ENCODE measurements around the gene FSTL4.
"Not testable (repeated sequence)": the region's sequence is repeated elsewhere in the genome, so short reads cannot be mapped to it uniquely, and the experiment has no call there.

DNA sequence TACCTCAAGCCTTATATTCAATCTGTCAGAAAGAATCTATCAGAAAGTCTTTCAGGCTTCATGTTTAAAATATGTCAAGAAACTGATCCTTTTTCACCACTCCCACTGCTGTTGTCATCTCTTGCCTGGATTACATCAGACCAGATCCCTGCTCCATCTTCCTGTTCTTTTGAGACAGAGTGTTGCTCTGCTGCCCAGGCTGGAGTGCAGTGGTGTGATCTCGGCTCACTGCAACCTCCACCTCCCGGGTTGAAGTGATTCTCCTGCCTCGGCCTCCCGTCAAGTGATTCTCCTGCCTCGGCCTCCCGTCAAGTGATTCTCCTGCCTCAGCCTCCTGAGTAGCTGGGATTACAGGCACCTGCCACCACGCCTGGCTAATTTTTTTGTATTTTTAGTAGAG, 396.2 kb downstream of the FSTL4 start:
- TF ChIP-seq, protein P1, sequence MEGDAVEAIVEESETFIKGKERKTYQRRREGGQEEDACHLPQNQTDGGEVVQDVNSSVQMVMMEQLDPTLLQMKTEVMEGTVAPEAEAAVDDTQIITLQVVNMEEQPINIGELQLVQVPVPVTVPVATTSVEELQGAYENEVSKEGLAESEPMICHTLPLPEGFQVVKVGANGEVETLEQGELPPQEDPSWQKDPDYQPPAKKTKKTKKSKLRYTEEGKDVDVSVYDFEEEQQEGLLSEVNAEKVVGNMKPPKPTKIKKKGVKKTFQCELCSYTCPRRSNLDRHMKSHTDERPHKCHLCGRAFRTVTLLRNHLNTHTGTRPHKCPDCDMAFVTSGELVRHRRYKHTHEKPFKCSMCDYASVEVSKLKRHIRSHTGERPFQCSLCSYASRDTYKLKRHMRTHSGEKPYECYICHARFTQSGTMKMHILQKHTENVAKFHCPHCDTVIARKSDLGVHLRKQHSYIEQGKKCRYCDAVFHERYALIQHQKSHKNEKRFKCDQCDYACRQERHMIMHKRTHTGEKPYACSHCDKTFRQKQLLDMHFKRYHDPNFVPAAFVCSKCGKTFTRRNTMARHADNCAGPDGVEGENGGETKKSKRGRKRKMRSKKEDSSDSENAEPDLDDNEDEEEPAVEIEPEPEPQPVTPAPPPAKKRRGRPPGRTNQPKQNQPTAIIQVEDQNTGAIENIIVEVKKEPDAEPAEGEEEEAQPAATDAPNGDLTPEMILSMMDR (IDR thresholded peaks at IDR 0.05) = not testable (repeated sequence)
- TF ChIP-seq POLR2A (IDR thresholded peaks at IDR 0.05) = not testable (repeated sequence)

Measured in body of pancreas (tissue), 4 donors.